ENCODE data around the gene GDNF. TPM values are rescaled to one million over a fixed set of nuclear protein-coding genes. Genes with fewer than 3 reads are reported as not detected.

GDNF gene
- total RNA-seq, 1 donor from 2014 or later: 0.51 TPM

GRCh38 chr5:37816883-37817282, 23.0 kb downstream of the GDNF start:
- Mint-ChIP-seq H3K4me1 (ENCODE audit: low read depth, unreplicated experiment) (peaks cover 10% of the 10 kb centered on the region), H3K9me3 (ENCODE audit: unreplicated experiment) (no peaks in the 10 kb centered on the region), H3K4me3 (ENCODE audit: unreplicated experiment) (no peak overlapping the region), H3K27ac (ENCODE audit: unreplicated experiment) (no peak overlapping the region), H3K36me3 (ENCODE audit: unreplicated experiment) (peaks cover 6% of the 10 kb centered on the region), H3K27me3 (ENCODE audit: unreplicated experiment) (peaks cover 5% of the 10 kb centered on the region)
- DNase-seq: peak; percentile 49
- no peak for TF ChIP-seq CTCF (IDR thresholded peaks at IDR 0.05; ENCODE audit: partially characterized antibody, unreplicated experiment)

GRCh38 chr5:37816331-37816730, 23.5 kb downstream of the GDNF start:
- Mint-ChIP-seq H3K4me1 (ENCODE audit: low read depth, unreplicated experiment) (peaks cover 10% of the 10 kb centered on the region), H3K36me3 (ENCODE audit: unreplicated experiment) (peaks cover 6% of the 10 kb centered on the region), H3K4me3 (ENCODE audit: unreplicated experiment) (no peak overlapping the region), H3K27ac (ENCODE audit: unreplicated experiment) (no peak overlapping the region), H3K9me3 (ENCODE audit: unreplicated experiment) (no peaks in the 10 kb centered on the region), H3K27me3 (ENCODE audit: unreplicated experiment) (peaks cover 5% of the 10 kb centered on the region)
- no peak for DNase-seq
- TF ChIP-seq CTCF (IDR thresholded peaks at IDR 0.05; ENCODE audit: partially characterized antibody, unreplicated experiment): no peak

- Mint-ChIP-seq H3K9me3 (ENCODE audit: unreplicated experiment) (no peaks in the 10 kb centered on the region), H3K4me1 (ENCODE audit: low read depth, unreplicated experiment) (peaks cover 10% of the 10 kb centered on the region), H3K4me3 (ENCODE audit: unreplicated experiment) (no peak overlapping the region), H3K27ac (ENCODE audit: unreplicated experiment) (no peak overlapping the region), H3K36me3 (ENCODE audit: unreplicated experiment) (peaks cover 6% of the 10 kb centered on the region), H3K27me3 (ENCODE audit: unreplicated experiment) (peaks cover 5% of the 10 kb centered on the region)
- TF ChIP-seq CTCF (IDR thresholded peaks at IDR 0.05; ENCODE audit: partially characterized antibody, unreplicated experiment): no peak
- no peak for DNase-seq
Observed at GRCh38 chr5:37815913-37816312, 23.9 kb downstream of the GDNF start.

- H3K9me3 Mint-ChIP-seq (ENCODE audit: unreplicated experiment): no peaks in the 10 kb centered on the region
- H3K36me3 Mint-ChIP-seq (ENCODE audit: unreplicated experiment): peaks cover 6% of the 10 kb centered on the region
- no peak for DNase-seq
- H3K4me1 Mint-ChIP-seq (ENCODE audit: low read depth, unreplicated experiment): peaks cover 10% of the 10 kb centered on the region
- TF ChIP-seq CTCF (IDR thresholded peaks at IDR 0.05; ENCODE audit: partially characterized antibody, unreplicated experiment): no peak
- H3K27me3 Mint-ChIP-seq (ENCODE audit: unreplicated experiment): peaks cover 5% of the 10 kb centered on the region
- no peak overlapping the region for H3K27ac Mint-ChIP-seq (ENCODE audit: unreplicated experiment)
- H3K4me3 Mint-ChIP-seq (ENCODE audit: unreplicated experiment): no peak overlapping the region
Observed at GRCh38 chr5:37814699-37815098, 25.1 kb downstream of the GDNF start.

GRCh38 chr5:37812365-37812764, 27.5 kb downstream of the GDNF start:
- no peak for TF ChIP-seq CTCF (IDR thresholded peaks at IDR 0.05; ENCODE audit: partially characterized antibody, unreplicated experiment)
- H3K4me1 Mint-ChIP-seq (ENCODE audit: low read depth, unreplicated experiment): peaks cover 10% of the 10 kb centered on the region
- no peak overlapping the region for H3K27ac Mint-ChIP-seq (ENCODE audit: unreplicated experiment)
- H3K27me3 Mint-ChIP-seq (ENCODE audit: unreplicated experiment): peaks cover 5% of the 10 kb centered on the region
- no peak for DNase-seq
- no peak overlapping the region for H3K4me3 Mint-ChIP-seq (ENCODE audit: unreplicated experiment)
- H3K36me3 Mint-ChIP-seq (ENCODE audit: unreplicated experiment): peaks cover 6% of the 10 kb centered on the region
- peaks cover 2% of the 10 kb centered on the region for H3K9me3 Mint-ChIP-seq (ENCODE audit: unreplicated experiment)

Data from glutamatergic neuron (in vitro differentiated cells).